Progenitor cell of endocrine pancreas (in vitro differentiated cells): ENCODE data around the gene PAH. TPM values are rescaled to one million over a fixed set of nuclear protein-coding genes. Genes with fewer than 3 reads are reported as not detected.

ENCODE experiments used
- DNase-seq: peaks from one replicate; pipeline ENCODE4 v3.0.0; 2021; ENCODE audit warnings: low spot score; ENCODE audit not compliant: unreplicated experiment
- H3K27ac Mint-ChIP-seq: 2 replicates; pipeline ENCODE4 v1.8.0; 2021; ENCODE audit warnings: mild to moderate bottlenecking, moderate library complexity, mixed read lengths
- H3K27me3 Mint-ChIP-seq: 2 replicates; pipeline ENCODE4 v1.8.0; 2021; ENCODE audit warnings: mixed read lengths
- H3K36me3 Mint-ChIP-seq: 2 replicates; pipeline ENCODE4 v1.8.0; 2022; ENCODE audit warnings: mixed read lengths; ENCODE audit not compliant: insufficient read depth
- H3K4me1 Mint-ChIP-seq: 2 replicates; pipeline ENCODE4 v1.8.0; 2021; ENCODE audit warnings: low read depth, mixed read lengths
- H3K4me3 Mint-ChIP-seq: 2 replicates; pipeline ENCODE4 v1.8.0; 2021; ENCODE audit warnings: low read depth, mild to moderate bottlenecking, moderate library complexity, mixed read lengths
- H3K9me3 Mint-ChIP-seq: 2 replicates; pipeline ENCODE4 v1.8.0; 2021; ENCODE audit warnings: low read depth, mixed read lengths
- CTCF ChIP-seq: fragments of 200-600 bp; sonication (generic); IDR thresholded peaks from one replicate; pipeline ENCODE4 v1.5.0; 2021; ENCODE audit warnings: antibody characterized with exemption, mild to moderate bottlenecking; ENCODE audit not compliant: unreplicated experiment
- total RNA-seq: library from RNA; stranded (reverse); gene quantifications from 2 replicates; pipeline ENCODE4 v1.2.1, GENCODE V29; 2021

Gene PAH
- total RNA-seq, 1 donor from 2014 or later = 15.8 TPM

GRCh38 chr12:102962986-102963385 is 45.9 kb upstream of the PAH start:
- no peak for TF ChIP-seq CTCF
- DNase-seq = no peak
- no peak overlapping the region for H3K4me3 Mint-ChIP-seq
- H3K4me1 Mint-ChIP-seq = peaks cover 12% of the 10 kb centered on the region
- H3K36me3 Mint-ChIP-seq = no peaks in the 10 kb centered on the region
- H3K27ac Mint-ChIP-seq = no peak overlapping the region
- no peaks in the 10 kb centered on the region for H3K9me3 Mint-ChIP-seq
- H3K27me3 Mint-ChIP-seq = peaks cover 99% of the 10 kb centered on the region

- H3K4me1 Mint-ChIP-seq = peaks cover 13% of the 10 kb centered on the region
- peaks cover 99% of the 10 kb centered on the region for H3K27me3 Mint-ChIP-seq
- H3K4me3 Mint-ChIP-seq = no peak overlapping the region
- no peaks in the 10 kb centered on the region for H3K36me3 Mint-ChIP-seq
- no peak overlapping the region for H3K27ac Mint-ChIP-seq
- DNase-seq = no peak
- TF ChIP-seq CTCF = no peak
- H3K9me3 Mint-ChIP-seq = no peaks in the 10 kb centered on the region
These were observed 45.5 kb upstream of the PAH start for GRCh38 chr12:102962532-102962931.

- no peak for DNase-seq
- Mint-ChIP-seq H3K36me3 (no peaks in the 10 kb centered on the region), H3K4me1 (peaks cover 14% of the 10 kb centered on the region), H3K4me3 (no peak overlapping the region), H3K27me3 (peaks cover 99% of the 10 kb centered on the region), H3K9me3 (no peaks in the 10 kb centered on the region), H3K27ac (no peak overlapping the region)
- TF ChIP-seq CTCF = no peak
These were observed 44.4 kb upstream of the PAH start for GRCh38 chr12:102961466-102961855.

GRCh38 chr12:102960766-102961465 is 43.9 kb upstream of the PAH start:
- H3K9me3 Mint-ChIP-seq = no peaks in the 10 kb centered on the region
- no peaks in the 10 kb centered on the region for H3K36me3 Mint-ChIP-seq
- TF ChIP-seq CTCF = no peak
- peaks cover 96% of the 10 kb centered on the region for H3K27me3 Mint-ChIP-seq
- H3K4me1 Mint-ChIP-seq = peaks cover 14% of the 10 kb centered on the region
- H3K4me3 Mint-ChIP-seq = peak overlapping the region; percentile 7
- no peak overlapping the region for H3K27ac Mint-ChIP-seq
- no peak for DNase-seq

- DNase-seq = no peak
- H3K9me3 Mint-ChIP-seq = no peaks in the 10 kb centered on the region
- H3K27ac Mint-ChIP-seq = no peak overlapping the region
- H3K4me3 Mint-ChIP-seq = peak overlapping the region; percentile 31
- H3K27me3 Mint-ChIP-seq = peaks cover 96% of the 10 kb centered on the region
- H3K4me1 Mint-ChIP-seq = peaks cover 8% of the 10 kb centered on the region
- no peak for TF ChIP-seq CTCF
- H3K36me3 Mint-ChIP-seq = no peaks in the 10 kb centered on the region
These were observed 42.3 kb upstream of the PAH start for GRCh38 chr12:102959391-102959790.
